HepG2 (cell line): Measurements from ENCODE around the gene TRERF1. TPM values are rescaled to one million over a fixed set of nuclear protein-coding genes. Genes with fewer than 3 reads are reported as not detected.

ENCODE experiments used
- ATAC-seq: fragments of 200-7000 bp; cut with Tn5 transposase; 3 replicates; pipeline ENCODE4 v1.9.1; 2020; ENCODE audit warnings: mild to moderate bottlenecking, moderate library complexity
- BruUV-seq: library from RNA; stranded (reverse); fragments of 400-500 nt; replicated peaks from 2 replicates; lab custom pipeline; 2021; lab: Mats Ljungman, UMichigan
- CTCF ChIA-PET: fragments of 300-600 bp; formaldehyde crosslinking; extraction: SDS; loops from one replicate; lab custom pipeline; 2021; ENCODE audit warnings: low total read pairs, inconsistent platforms, low intra/inter-chr PET ratio; lab: Yijun Ruan, JAX
- POLR2A ChIA-PET: fragments of 350-600 bp; sonication (Branson Sonifier 250); formaldehyde crosslinking; loops from one replicate; lab custom pipeline; 2020; ENCODE audit warnings: antibody characterized with exemption, inconsistent platforms; lab: Yijun Ruan, JAX
- DNase-seq: peaks from one replicate; pipeline ENCODE4 v3.0.0-alpha.2; 2015; ENCODE audit warnings: low spot score
- FAIRE-seq: peaks from 3 replicates; lab custom pipeline; 2011; peaks lifted over from hg19 to GRCh38; lab: Jason Lieb, UNC
- H2AFZ ChIP-seq: one replicate; pipeline ENCODE4 v1.6.1; 2011; ENCODE audit warnings: low read length, inconsistent platforms
- H3K27ac ChIP-seq: fragments of 300-600 bp; 3 replicates; pipeline ENCODE4 v1.8.0; 2011; ENCODE audit warnings: mixed run types, mild to moderate bottlenecking, mixed read lengths, low read length, inconsistent platforms; ENCODE audit not compliant: insufficient read depth; ENCODE audit errors: extremely low read length
- H3K27me3 ChIP-seq, 2 experiments: fragments of 200-600 bp in 1 of 2; 2 replicates in 1 of 2; 3 replicates in 1 of 2; pipeline versions ENCODE4 v1.6.0 to v1.8.0; 2011; ENCODE audit warnings: low read length in 2 of 2, mild to moderate bottlenecking in 2 of 2, moderate library complexity in 2 of 2, inconsistent platforms in 1 of 2; ENCODE audit not compliant: insufficient read depth in 2 of 2, control insufficient read depth in 1 of 2
- H3K36me3 ChIP-seq, 2 experiments: fragments of 200-600 bp in 1 of 2; replicated peaks in 1 of 2; 2 replicates in 1 of 2; 3 replicates in 1 of 2; pipeline versions ENCODE4 v1.5.1 to v1.8.0; 2011; ENCODE audit warnings: low read length in 2 of 2, inconsistent platforms in 1 of 2; ENCODE audit not compliant: insufficient read depth in 2 of 2, control insufficient read depth in 1 of 2
- H3K4me1 ChIP-seq: 2 replicates; pipeline ENCODE4 v1.5.1; 2012; ENCODE audit warnings: low read length, inconsistent platforms; ENCODE audit not compliant: insufficient read depth
- H3K4me2 ChIP-seq: 2 replicates; pipeline ENCODE4 v1.6.0; 2011; ENCODE audit warnings: low read depth, low read length, inconsistent platforms
- H3K4me3 ChIP-seq, 3 experiments: fragments of 200-600 bp in 1 of 3; sonication (generic), shearing (Covaris generic) in 1 of 3; replicated peaks in 1 of 3; 2 replicates each; pipeline ENCODE4 v1.5.1; 2011 to 2016; ENCODE audit warnings: low read length in 3 of 3, inconsistent platforms in 2 of 3, low read depth in 2 of 3, mild to moderate bottlenecking in 2 of 3, control low read depth in 1 of 3, mixed read lengths in 1 of 3; ENCODE audit not compliant: insufficient read depth in 1 of 3
- H3K79me2 ChIP-seq: one replicate; pipeline ENCODE4 v1.6.1; 2011; ENCODE audit warnings: low read length, inconsistent platforms; ENCODE audit not compliant: insufficient read depth
- H3K9ac ChIP-seq: 2 replicates; pipeline ENCODE4 v1.6.0; 2011; ENCODE audit warnings: mild to moderate bottlenecking, low read depth, low read length, inconsistent platforms; ENCODE audit not compliant: insufficient read depth
- H3K9me3 ChIP-seq: 2 replicates; pipeline ENCODE4 v1.5.1; 2012; ENCODE audit warnings: mild to moderate bottlenecking, low read length
- H4K20me1 ChIP-seq: 2 replicates; pipeline ENCODE4 v1.6.0; 2011; ENCODE audit warnings: inconsistent platforms, mild to moderate bottlenecking, low read length, moderate library complexity; ENCODE audit not compliant: insufficient read depth
- DMAP1 ChIP-seq: IDR thresholded peaks from 2 replicates; pipeline ENCODE4 v1.6.1; 2016
- ETV5 ChIP-seq: IDR thresholded peaks from 2 replicates; pipeline ENCODE4 v1.6.1; 2018; ENCODE audit warnings: missing biosample characterization, missing genetic modification reagents, inconsistent platforms, borderline replicate concordance
- IKZF4 ChIP-seq: sonication (generic); formaldehyde crosslinking; IDR thresholded peaks from 2 replicates; pipeline ENCODE4 v1.5.1; 2020; ENCODE audit warnings: borderline replicate concordance, mild to moderate bottlenecking, low read depth, missing genetic modification reagents; ENCODE audit errors: not compliant biosample characterization
- KDM6A ChIP-seq: IDR thresholded peaks from 2 replicates; pipeline ENCODE4 v1.6.1; 2016; ENCODE audit warnings: low read depth
- NAIF1 ChIP-seq: sonication (generic); formaldehyde crosslinking; IDR thresholded peaks from 2 replicates; pipeline ENCODE4 v1.5.0; 2020; ENCODE audit warnings: mild to moderate bottlenecking, missing genetic modification reagents, borderline replicate concordance
- PAX8 ChIP-seq: sonication (generic); formaldehyde crosslinking; IDR thresholded peaks from 2 replicates; pipeline ENCODE4 v1.8.0; 2022; ENCODE audit warnings: mild to moderate bottlenecking, missing genetic modification reagents, borderline replicate concordance
- PHB2 ChIP-seq: fragments of 450-650 bp; IDR thresholded peaks from 2 replicates; pipeline ENCODE4 v1.6.1; 2018; ENCODE audit not compliant: partially characterized antibody
- SSRP1 ChIP-seq: IDR thresholded peaks from 2 replicates; pipeline ENCODE4 v1.6.1; 2016; ENCODE audit warnings: control low read depth
- U2AF2 ChIP-seq: fragments of 200-400 bp; formaldehyde crosslinking; IDR thresholded peaks from 2 replicates; pipeline ENCODE4 v1.6.1; 2017; ENCODE audit warnings: low read depth, mild to moderate bottlenecking, low read length
- ZNF292 ChIP-seq: sonication (generic); formaldehyde crosslinking; IDR thresholded peaks from 2 replicates; pipeline ENCODE4 v1.8.1; 2022; ENCODE audit warnings: mild to moderate bottlenecking, low read depth, missing genetic modification reagents, borderline replicate concordance
- WGBS: methylation state at CpG from one replicate; pipeline ENCODE4 v1.1.6; 2017; ENCODE audit warnings: low lambda C conversion rate; 5-methylcytosine and 5-hydroxymethylcytosine counted together
- in situ Hi-C: cut with HindIII; loops from 2 replicates; pipeline ENCODE4 v1.10.0; 2017; ENCODE audit warnings: low pct_unique_long_range_greater_than_20kb; ENCODE audit not compliant: extremely low pct_ligation_motif_present
- intact Hi-C: fragments of 100-400 bp; cut with micrococcal nuclease; formaldehyde crosslinking; loops from one replicate; pipeline ENCODE4 v1.10.0; 2022; ENCODE audit not compliant: unreplicated experiment
- polyA plus RNA-seq, 8 experiments: library from polyadenylated mRNA; depleted of rRNA in 3 of 8; stranded (reverse) in 7 of 8; unstranded in 1 of 8; fragments of >200 nt; fragmentation: Illumina TruSeq in 4 of 8; extraction: Trizol in 4 of 8; gene quantifications; 2 replicates each; pipeline versions ENCODE4 v1.2.1 to v1.2.3, GENCODE V29; 2011 to 2016; ENCODE audit warnings: low read depth in 4 of 8, missing spikeins in 1 of 8, mixed read lengths in 1 of 8; ENCODE audit not compliant: insufficient read depth in 1 of 8
- total RNA-seq, 5 experiments: library from RNA; depleted of rRNA; stranded (reverse); fragments of >200 nt; fragmentation: Illumina TruSeq; extraction: Trizol; gene quantifications; 2 replicates each; pipeline ENCODE4 v1.2.3, GENCODE V29; 2016; ENCODE audit warnings: low read depth in 1 of 5
- TF ChIP-seq, protein P1 (sequence below): sonication (generic); formaldehyde crosslinking; IDR thresholded peaks from 2 replicates; pipeline ENCODE4 v1.5.0; 2020; ENCODE audit warnings: mild to moderate bottlenecking, missing genetic modification reagents, borderline replicate concordance
- TF ChIP-seq, protein P2 (sequence below), 2 experiments: sonication (generic) in 1 of 2; formaldehyde crosslinking in 1 of 2; IDR thresholded peaks; 2 replicates each; pipeline versions ENCODE4 v1.5.1 to v1.6.1; 2011 to 2020; ENCODE audit warnings: borderline replicate concordance in 1 of 2, low read depth in 1 of 2, low read length in 1 of 2, mild to moderate bottlenecking in 1 of 2, missing genetic modification reagents in 1 of 2, moderate library complexity in 1 of 2

TRERF1 gene
- total and polyA plus RNA-seq, 2 of the 13 experiments (the other 11 are each of a cell fraction or from before 2014, with no cell fraction given) = 0.02 TPM; not detected in 1

DNA sequence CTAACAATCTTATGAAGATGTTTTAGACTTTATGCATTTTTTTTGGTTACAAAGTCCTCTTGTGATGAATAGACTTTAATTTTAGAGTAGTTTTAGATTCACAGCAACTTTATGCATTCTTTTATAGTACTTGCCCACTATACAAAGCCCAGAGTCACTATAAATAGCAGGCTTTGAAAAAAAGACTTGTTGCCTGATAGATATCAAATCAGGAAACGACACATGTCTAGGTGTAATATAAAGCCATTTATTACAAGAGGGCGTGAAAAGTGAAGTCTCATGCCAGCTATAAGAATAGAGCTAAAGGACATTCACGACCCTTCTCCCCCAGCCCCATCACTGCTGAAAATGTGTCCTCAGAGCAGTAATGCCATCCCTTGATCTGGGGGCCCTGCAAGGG lies 156.0 kb downstream of the TRERF1 start:
- POLR2A ChIA-PET = no interaction called here
- CTCF ChIA-PET = no interaction called here
- H3K9me3 ChIP-seq = no peaks in the 10 kb centered on the region
- no peak overlapping the region for H3K4me3 ChIP-seq
- H2AFZ ChIP-seq = no peak overlapping the region
- no peak overlapping the region for H3K27ac ChIP-seq
- H3K4me1 ChIP-seq = no peaks in the 10 kb centered on the region
- no peak for ATAC-seq
- 9% methylated on average over 3 of the region's 3 CpGs for WGBS
- no peak overlapping the region for H3K4me2 ChIP-seq
- no peaks in the 10 kb centered on the region for H4K20me1 ChIP-seq
- H3K36me3 ChIP-seq = no peaks in the 10 kb centered on the region
- intact Hi-C loops = no loop called here
- no peak for DNase-seq
- in situ Hi-C loops = no loop called here
- no peak overlapping the region for H3K9ac ChIP-seq
- TF ChIP-seq, protein P1, sequence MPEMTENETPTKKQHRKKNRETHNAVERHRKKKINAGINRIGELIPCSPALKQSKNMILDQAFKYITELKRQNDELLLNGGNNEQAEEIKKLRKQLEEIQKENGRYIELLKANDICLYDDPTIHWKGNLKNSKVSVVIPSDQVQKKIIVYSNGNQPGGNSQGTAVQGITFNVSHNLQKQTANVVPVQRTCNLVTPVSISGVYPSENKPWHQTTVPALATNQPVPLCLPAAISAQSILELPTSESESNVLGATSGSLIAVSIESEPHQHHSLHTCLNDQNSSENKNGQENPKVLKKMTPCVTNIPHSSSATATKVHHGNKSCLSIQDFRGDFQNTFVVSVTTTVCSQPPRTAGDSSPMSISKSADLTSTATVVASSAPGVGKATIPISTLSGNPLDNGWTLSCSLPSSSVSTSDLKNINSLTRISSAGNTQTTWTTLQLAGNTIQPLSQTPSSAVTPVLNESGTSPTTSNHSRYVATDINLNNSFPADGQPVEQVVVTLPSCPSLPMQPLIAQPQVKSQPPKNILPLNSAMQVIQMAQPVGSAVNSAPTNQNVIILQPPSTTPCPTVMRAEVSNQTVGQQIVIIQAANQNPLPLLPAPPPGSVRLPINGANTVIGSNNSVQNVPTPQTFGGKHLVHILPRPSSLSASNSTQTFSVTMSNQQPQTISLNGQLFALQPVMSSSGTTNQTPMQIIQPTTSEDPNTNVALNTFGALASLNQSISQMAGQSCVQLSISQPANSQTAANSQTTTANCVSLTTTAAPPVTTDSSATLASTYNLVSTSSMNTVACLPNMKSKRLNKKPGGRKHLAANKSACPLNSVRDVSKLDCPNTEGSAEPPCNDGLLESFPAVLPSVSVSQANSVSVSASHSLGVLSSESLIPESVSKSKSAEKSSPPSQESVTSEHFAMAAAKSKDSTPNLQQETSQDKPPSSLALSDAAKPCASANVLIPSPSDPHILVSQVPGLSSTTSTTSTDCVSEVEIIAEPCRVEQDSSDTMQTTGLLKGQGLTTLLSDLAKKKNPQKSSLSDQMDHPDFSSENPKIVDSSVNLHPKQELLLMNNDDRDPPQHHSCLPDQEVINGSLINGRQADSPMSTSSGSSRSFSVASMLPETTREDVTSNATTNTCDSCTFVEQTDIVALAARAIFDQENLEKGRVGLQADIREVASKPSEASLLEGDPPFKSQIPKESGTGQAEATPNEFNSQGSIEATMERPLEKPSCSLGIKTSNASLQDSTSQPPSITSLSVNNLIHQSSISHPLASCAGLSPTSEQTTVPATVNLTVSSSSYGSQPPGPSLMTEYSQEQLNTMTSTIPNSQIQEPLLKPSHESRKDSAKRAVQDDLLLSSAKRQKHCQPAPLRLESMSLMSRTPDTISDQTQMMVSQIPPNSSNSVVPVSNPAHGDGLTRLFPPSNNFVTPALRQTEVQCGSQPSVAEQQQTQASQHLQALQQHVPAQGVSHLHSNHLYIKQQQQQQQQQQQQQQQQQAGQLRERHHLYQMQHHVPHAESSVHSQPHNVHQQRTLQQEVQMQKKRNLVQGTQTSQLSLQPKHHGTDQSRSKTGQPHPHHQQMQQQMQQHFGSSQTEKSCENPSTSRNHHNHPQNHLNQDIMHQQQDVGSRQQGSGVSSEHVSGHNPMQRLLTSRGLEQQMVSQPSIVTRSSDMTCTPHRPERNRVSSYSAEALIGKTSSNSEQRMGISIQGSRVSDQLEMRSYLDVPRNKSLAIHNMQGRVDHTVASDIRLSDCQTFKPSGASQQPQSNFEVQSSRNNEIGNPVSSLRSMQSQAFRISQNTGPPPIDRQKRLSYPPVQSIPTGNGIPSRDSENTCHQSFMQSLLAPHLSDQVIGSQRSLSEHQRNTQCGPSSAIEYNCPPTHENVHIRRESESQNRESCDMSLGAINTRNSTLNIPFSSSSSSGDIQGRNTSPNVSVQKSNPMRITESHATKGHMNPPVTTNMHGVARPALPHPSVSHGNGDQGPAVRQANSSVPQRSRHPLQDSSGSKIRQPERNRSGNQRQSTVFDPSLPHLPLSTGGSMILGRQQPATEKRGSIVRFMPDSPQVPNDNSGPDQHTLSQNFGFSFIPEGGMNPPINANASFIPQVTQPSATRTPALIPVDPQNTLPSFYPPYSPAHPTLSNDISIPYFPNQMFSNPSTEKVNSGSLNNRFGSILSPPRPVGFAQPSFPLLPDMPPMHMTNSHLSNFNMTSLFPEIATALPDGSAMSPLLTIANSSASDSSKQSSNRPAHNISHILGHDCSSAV (CRISPR knock-in tag) = no peak
- TF ChIP-seq, protein P2, sequence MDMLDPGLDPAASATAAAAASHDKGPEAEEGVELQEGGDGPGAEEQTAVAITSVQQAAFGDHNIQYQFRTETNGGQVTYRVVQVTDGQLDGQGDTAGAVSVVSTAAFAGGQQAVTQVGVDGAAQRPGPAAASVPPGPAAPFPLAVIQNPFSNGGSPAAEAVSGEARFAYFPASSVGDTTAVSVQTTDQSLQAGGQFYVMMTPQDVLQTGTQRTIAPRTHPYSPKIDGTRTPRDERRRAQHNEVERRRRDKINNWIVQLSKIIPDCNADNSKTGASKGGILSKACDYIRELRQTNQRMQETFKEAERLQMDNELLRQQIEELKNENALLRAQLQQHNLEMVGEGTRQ (IDR thresholded peaks at IDR 0.05; ENCODE audit: low read depth, low read length) = no peak
- TF ChIP-seq, protein P2 (CRISPR knock-in tag; IDR thresholded peaks at IDR 0.05; ENCODE audit: borderline replicate concordance) = no peak
- TF ChIP-seq ETV5 (CRISPR knock-in tag) (no peak), IKZF4 (CRISPR knock-in tag) (no peak), SSRP1 (CRISPR knock-in tag) (no peak), PHB2 (no peak), U2AF2 (no peak), PAX8 (CRISPR knock-in tag) (no peak), KDM6A (CRISPR knock-in tag) (no peak), NAIF1 (no peak), ZNF292 (CRISPR knock-in tag) (no peak), DMAP1 (CRISPR knock-in tag) (no peak)
- peaks cover 2 to 24% of the 10 kb centered on the region in 2 experiments; a peak in 3 of 5 replicates for H3K27me3 ChIP-seq
- no peak for FAIRE-seq
- H3K79me2 ChIP-seq = no peaks in the 10 kb centered on the region
- no TSS peak for BruUV-seq
